ENCODE measurements around the gene SBSN.

- TF ChIP-seq CTCF (IDR thresholded peaks at IDR 0.05) (no peak), POLR2A (IDR thresholded peaks at IDR 0.05) (no peak)
Observed at GRCh38 chr19:35500611-35501010, 27.5 kb downstream of the SBSN start.

Data from lower leg skin (tissue), 3 donors.